GM15510 (cell line): Measurements from ENCODE around the gene FAM163B.

ENCODE experiments used
- POLR2A ChIP-seq: IDR thresholded peaks from 3 replicates; pipeline ENCODE4 v1.6.1; 2011; ENCODE audit warnings: borderline replicate concordance; ENCODE audit not compliant: insufficient read length; ENCODE audit errors: extremely low read depth

The FAM163B gene

DNA sequence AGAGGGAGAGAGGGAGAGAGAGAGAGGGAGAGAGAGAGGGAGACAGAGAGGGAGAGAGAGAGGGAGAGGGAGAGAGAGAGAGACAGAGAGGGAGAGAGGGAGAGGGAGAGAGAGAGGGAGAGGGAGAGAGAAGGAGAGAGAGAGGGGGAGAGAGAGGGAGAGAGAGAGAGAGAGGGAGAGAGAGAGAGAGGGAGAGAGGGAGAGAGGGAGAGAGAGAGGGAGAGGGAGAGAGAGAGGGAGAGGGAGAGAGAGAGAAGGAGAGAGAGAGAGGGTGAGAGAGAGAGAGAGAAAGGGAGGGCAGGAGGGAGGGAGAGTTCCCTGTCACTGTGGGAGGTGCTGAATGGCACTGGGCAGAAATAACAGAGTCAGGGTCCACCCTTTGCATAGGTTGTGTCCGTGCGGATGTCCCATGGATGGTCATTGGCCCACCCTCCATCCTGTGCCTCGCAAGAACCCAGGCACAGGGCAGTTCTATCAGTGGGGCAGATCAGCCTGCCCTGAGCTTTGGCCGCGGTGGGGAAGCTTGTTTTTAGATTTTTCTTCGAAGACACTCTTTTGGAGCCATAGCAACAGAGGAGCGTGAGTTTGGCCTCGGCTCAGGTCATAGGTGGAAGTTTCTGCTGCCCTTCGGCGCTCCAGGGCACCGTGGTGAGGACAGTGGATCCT lies 44.6 kb downstream of the FAM163B start:
- no peak for TF ChIP-seq POLR2A

DNA sequence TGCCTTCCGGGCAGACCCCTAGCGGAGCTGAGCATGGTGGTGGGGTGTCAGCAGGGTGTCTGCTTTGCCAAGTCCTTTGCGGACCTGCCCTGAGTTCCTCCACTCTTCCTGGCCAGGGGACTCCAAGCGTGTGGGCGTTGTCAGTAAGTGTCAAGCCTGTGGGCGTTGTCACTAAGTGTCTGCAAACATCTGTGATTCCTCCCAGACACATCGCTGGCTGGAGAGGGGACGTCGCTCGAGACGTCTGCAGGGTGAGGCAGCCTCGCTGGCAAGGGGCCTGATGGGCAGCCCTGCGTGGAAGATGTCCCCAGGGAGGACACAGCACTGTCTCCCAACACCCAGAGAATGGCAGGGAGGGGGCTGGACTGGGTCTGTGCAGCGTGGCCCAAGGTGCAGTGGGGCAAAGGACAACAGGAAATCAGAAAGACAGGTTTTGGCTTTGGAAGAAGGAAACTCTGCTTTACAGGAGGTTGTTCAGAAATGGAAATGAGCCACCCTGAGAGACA lies 45.8 kb downstream of the FAM163B start:
- no peak for TF ChIP-seq POLR2A

DNA sequence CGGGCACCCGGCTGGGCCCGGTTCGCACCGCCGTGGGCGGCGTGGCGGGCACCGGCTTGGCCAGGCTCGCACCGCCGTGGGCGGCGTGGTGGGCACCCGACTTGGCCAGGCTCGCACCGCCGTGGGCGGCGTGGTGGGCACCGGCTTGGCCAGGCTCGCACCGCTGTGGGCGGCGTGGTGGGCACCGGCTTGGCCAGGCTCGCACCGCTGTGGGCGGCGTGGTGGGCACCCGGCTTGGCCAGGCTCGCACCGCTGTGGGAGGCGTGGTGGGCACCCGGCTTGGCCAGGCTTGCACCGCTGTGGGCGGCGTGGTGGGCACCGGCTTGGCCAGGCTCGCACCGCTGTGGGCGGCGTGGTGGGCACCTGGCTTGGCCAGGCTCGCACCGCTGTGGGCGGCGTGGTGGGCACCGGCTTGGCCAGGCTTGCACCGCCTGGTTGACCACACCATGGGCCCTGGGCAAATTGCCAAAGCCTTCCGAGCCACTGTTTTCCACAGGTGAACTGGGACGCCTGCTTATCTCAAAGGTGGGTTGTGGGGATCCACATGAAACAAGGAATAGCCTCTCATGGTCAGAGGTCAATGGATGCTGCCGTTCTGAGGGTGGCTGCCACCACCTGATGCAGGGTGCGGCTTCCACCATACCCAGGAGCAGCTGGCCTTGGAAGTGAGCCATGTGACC lies 46.4 kb downstream of the FAM163B start:
- no peak for TF ChIP-seq POLR2A

DNA sequence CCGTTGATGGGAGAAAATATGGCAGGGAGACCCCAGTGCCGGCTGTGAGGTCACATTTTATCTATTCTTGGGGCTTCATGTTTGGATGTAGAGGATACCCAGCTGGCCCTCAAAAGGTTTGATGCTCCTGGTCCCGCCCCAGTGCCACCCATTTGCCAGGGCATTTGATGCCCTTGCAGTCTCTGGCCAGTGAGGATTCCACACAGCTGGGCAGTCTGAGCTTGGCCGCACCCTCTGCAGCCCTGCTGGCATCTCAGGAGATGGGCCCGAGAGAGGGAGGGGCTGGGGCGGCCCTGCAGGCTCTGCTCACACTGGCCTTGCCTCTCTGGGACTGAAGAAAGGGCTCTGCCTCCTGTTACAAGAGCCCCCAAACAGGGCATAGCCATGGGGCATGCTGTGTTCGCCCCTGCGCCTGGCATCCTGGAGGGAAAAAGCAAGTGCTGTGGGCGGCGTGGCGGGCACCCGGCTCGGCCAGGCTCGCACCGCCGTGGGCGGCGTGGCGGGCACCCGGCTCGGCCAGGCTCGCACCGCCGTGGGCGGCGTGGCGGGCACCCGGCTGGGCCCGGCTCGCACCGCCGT lies 47.1 kb downstream of the FAM163B start:
- no peak for TF ChIP-seq POLR2A

DNA sequence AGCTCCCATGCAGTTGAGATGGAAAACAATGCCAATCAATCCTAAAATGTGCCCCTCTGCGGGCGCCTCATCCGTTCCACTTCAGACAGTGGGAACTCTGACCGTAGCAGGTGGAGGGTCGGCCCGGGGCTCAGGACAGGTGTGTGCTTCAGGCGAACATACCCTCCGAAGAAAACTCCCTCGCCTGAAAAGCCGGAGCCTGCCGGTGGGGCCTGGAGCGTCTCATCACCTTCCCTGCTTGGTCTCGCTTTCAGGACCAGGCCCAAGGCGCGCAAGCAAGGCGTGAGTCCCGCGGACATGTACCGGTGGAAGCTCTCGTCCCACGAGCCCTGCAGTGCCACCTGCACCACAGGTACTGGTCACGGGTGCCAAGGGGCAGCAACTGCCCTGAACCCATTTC lies 48.2 kb downstream of the FAM163B start:
- TF ChIP-seq POLR2A = no peak

DNA sequence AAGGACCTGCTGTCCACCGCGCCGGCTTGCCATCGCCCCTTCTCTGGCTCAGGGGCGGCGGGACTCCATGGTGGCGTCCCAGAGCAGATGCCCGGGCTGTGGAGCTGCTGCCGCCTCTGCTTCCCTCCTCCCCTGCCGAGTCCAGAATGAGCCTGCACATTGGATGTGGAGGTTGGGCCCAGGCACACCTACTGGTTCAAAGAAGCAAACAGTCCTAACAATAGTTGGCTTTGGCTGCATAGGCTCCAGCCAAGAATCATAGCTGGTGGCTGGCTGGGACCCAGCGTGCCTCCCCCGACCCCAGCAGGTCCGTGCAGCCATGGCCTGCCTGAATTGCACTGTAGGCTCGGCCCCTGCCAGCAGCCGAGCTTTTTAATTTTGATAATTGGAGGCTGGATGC lies 48.9 kb downstream of the FAM163B start:
- TF ChIP-seq POLR2A = no peak

DNA sequence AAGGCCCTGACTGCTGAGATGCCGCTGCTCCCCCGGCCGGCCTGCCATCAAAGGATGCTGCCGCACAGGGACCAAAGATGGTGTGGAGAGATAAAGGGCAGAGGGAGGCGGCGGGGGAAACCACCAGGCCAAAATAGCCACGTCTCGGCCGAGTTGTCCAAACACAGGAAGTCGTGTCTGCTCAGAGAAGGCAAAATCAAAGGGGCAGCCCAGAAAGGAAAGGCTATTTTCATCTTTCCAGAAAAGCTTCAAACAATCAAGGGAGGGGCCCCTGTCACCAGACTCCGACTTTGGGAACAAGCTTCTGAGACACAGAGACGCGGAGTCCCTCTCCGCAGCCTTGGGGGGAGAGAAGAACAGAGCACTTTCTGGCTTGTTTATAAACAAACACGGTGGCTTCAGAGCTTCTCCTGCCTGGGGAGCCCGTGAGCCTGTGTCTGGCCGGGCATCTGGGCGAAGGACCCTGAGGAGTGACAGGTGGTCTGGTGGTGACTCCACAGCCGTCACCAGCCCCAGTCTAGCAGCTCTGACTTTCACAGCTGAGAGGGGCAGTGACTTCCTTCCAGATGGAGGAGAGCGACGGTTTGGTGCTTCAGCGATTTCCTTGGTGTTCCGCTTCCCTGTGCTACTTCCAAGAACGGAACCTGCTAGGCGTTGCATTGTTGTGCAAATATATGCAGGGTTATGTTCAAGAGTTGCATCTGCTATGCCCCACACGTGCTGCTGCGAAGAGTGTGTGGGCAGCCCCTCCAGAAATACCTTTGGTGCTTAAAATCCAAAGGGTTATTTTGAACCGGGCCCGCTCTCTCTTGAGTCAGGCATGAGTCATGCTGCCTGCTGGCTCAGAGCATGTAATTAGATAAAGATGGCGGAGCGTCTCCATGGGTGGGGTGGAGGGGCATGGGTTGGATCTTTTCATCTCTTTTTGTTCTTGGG lies 50.7 kb downstream of the FAM163B start:
- TF ChIP-seq POLR2A = no peak

DNA sequence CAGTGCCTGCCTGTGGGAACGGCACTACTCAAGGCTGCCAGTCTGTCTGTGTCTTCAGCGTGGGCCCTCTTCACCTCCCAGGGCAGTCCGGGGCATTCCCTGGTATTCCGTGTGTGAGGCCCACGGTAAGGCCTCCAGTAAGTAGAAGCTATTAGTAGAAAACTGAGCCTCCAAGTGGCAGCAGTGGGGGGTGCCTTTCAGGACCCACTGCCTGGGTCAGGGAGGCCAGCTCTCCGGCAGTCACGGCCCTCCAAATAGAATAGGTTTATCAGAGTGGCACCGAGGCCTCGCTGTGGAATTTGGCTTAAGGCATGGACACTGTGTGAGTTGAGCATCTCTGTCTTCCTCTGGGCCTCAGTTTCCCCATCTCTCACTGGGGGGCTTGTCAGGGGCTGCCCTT lies 51.6 kb downstream of the FAM163B start:
- no peak for TF ChIP-seq POLR2A

DNA sequence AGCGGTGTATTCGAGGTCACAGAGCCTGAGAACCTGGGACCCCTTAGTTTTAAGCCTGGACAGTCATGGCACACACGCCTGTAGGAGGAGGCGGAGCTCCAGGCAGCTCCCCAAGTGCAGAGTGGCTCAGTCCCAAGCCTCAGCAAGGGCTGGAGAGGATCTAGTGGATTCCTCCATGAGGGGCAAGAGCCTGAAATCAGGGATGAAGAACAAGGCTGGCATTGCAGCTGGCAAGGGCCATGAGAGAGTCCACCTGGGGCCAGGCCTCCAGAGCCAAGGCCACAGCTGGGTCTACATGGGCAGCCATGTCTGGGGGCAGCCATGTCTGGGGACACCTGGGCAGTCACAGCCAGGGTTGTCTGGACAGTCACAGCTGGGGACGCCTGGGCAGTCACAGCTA lies 52.8 kb downstream of the FAM163B start:
- no peak for TF ChIP-seq POLR2A

DNA sequence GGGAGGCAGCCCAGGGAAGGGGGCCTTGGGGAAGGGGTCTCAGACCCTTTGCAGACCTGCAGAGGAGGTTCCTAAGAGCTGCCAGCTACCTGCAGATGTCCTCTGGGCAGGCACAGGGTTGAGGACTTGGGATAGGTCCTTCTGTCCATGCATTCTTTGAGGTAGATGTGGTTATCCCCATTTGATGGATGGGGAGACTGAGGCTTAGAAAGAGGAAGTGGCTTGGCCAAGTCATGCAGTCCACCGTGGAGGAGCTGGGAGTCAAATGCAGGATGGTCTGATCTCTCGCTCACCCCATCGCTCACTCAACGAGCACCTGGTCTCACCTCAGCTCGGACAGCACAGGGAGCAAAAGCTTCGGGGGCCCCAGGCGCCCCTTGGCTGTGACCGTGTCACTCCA lies 54.5 kb downstream of the FAM163B start:
- TF ChIP-seq POLR2A = no peak

DNA sequence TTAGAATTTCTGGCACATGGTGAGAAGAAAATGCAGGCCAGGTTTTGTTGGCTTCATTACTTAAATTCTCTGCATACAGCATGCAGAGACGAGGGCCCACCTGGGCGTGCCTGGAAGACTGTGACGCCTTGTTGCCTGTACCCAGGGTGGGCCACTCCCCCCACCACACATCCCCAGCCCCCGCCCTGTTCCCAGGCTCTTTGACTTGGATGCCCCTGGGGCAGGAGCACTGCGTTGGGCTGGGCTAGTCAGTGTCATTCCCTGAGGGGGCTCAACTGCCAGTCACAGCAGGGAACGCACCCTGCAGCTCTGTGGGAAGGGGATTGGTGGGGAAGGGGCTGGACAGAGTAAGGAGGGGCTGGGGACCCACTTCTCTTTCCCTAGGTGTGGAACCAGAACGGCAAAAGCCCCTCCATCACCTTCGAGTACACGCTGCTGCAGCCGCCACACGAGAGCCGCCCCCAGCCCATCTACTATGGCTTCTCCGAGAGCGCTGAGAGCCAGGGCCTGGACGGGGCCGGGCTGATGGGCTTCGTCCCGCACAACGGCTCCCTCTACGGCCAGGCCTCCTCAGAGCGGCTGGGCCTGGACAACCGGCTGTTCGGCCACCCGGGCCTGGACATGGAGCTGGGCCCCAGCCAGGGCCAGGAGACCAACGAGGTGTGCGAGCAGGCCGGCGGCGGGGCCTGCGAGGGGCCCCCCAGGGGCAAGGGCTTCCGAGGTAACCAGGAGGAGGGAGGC lies 55.0 kb downstream of the FAM163B start:
- no peak for TF ChIP-seq POLR2A

DNA sequence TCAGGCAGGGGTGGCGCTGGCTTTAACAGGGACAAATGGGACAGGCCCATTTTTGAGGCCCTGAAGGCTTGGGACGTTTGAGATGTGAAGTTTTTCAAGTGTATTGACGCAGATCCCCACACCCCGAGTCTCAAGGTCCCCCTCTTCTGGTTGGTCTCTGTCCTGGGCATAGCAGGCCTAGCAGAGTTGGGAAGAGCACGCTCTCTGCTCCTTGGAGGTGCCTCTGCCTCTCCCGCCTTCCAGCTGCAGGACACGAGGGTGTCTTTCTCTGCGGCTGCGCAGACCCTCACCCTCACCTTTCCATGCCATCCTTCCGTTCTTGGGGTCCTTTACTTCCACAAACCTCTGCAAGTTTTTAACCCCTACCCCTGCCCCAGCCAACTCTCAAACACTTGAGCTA lies 56.1 kb downstream of the FAM163B start:
- TF ChIP-seq POLR2A = no peak

DNA sequence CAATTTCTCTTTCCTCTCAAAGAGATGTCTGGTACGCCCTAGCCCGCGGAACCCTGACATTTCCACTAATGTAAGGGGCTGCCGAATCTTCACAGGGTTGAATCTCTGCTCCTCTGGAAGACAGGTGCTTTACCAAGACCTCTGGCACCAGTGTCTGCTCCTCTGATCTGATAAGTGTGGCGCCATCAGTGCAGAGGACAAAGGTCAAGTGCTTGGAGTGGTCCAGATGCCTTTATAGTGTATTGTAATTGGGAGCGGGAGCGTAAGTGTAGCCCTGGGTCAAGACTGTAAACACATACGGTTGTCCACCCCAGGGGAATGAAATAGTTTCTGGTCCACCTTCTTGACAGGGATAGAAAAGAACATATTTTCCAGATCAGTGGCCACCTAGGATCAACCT lies 57.0 kb downstream of the FAM163B start:
- TF ChIP-seq POLR2A = no peak

DNA sequence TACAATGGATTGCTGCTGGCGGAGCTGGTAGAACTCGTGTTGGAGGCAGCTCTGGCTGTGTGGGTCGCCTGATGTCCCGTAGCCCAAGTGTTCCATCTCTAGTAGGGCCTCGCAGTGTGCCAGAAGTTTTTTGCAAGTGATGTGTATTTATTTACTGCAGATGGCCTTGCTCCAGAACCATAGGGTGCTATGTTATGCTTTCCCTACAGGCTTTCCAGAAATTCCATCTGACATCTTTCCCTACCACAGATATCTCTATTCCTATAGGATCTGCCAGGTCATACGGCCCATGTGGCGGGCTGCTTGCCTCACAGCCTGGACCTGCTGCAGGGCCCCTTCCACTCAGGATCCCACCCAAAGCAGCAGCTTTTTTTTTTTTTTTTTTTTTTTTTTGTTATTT lies 57.7 kb downstream of the FAM163B start:
- TF ChIP-seq POLR2A = no peak
